WTC11 (cell line): ENCODE measurements around the gene OBSCN. TPM values are rescaled to one million over a fixed set of nuclear protein-coding genes. Genes with fewer than 3 reads are reported as not detected.

Experiments used
- ATAC-seq: fragments of 200-7000 bp; cut with Tn5 transposase; 2 replicates; pipeline ENCODE4 v1.10.0; 2021; ENCODE audit warnings: mild to moderate bottlenecking, moderate library complexity
- CTCF ChIA-PET: fragments of 300-600 bp; sonication (Branson Sonifier 250); formaldehyde crosslinking; loops from one replicate; lab custom pipeline; 2021; ENCODE audit warnings: antibody characterized with exemption; lab: Charles Lee
- POLR2A ChIA-PET: fragments of 350-600 bp; sonication (Branson Sonifier 250); formaldehyde crosslinking; loops from one replicate; lab custom pipeline; 2021; ENCODE audit warnings: antibody characterized with exemption; lab: Charles Lee
- DNase-seq: peaks from one replicate; pipeline ENCODE4 v3.0.0; 2021; ENCODE audit warnings: low spot score
- H3K27ac Mint-ChIP-seq: 2 replicates; pipeline ENCODE4 v1.8.0; 2021; ENCODE audit warnings: mixed read lengths
- H3K27me3 Mint-ChIP-seq: 2 replicates; pipeline ENCODE4 v1.8.0; 2021; ENCODE audit warnings: low read depth, mild to moderate bottlenecking, moderate library complexity, mixed read lengths
- H3K36me3 Mint-ChIP-seq: 2 replicates; pipeline ENCODE4 v1.8.0; 2021; ENCODE audit warnings: mixed read lengths
- H3K4me1 Mint-ChIP-seq: 2 replicates; pipeline ENCODE4 v1.8.0; 2022; ENCODE audit warnings: mixed read lengths
- H3K4me3 Mint-ChIP-seq: 2 replicates; pipeline ENCODE4 v1.8.0; 2021; ENCODE audit warnings: mild to moderate bottlenecking, moderate library complexity, mixed read lengths
- H3K9me3 Mint-ChIP-seq: 2 replicates; pipeline ENCODE4 v1.8.0; 2021; ENCODE audit warnings: mixed read lengths
- AR ChIP-seq: fragments of 250-450 bp; sonication (Bioruptor Pico); IDR thresholded peaks from 2 replicates; pipeline ENCODE4 v1.9.0; 2021; ENCODE audit warnings: mild to moderate bottlenecking
- ATF6 ChIP-seq: sonication (generic); formaldehyde crosslinking; IDR thresholded peaks from 2 replicates; pipeline ENCODE4 v1.8.1; 2023; ENCODE audit warnings: mild to moderate bottlenecking, missing genetic modification reagents
- CBFB ChIP-seq: sonication (generic); formaldehyde crosslinking; IDR thresholded peaks from 2 replicates; pipeline ENCODE4 v1.8.1; 2022; ENCODE audit warnings: mild to moderate bottlenecking, low read depth, missing genetic modification reagents
- E2F5 ChIP-seq: sonication (generic); formaldehyde crosslinking; IDR thresholded peaks from 2 replicates; pipeline ENCODE4 v1.8.1; 2022; ENCODE audit warnings: mild to moderate bottlenecking, moderate library complexity, missing genetic modification reagents
- ELF4 ChIP-seq: sonication (generic); formaldehyde crosslinking; IDR thresholded peaks from 2 replicates; pipeline ENCODE4 v1.8.1; 2022; ENCODE audit warnings: low read depth, mild to moderate bottlenecking, moderate library complexity, missing genetic modification reagents
- ERG ChIP-seq: fragments of 250-450 bp; sonication (Bioruptor Pico); IDR thresholded peaks from 2 replicates; pipeline ENCODE4 v1.8.0; 2021; ENCODE audit warnings: mild to moderate bottlenecking
- FOXP1 ChIP-seq: sonication (generic); formaldehyde crosslinking; IDR thresholded peaks from 2 replicates; pipeline ENCODE4 v1.8.0; 2022; ENCODE audit warnings: missing genetic modification reagents, mild to moderate bottlenecking, moderate library complexity, borderline replicate concordance
- HMGA2 ChIP-seq: fragments of 250-450 bp; sonication (Bioruptor Pico); IDR thresholded peaks from 2 replicates; pipeline ENCODE4 v1.4.0; 2021; ENCODE audit warnings: mild to moderate bottlenecking, moderate library complexity
- IRF2 ChIP-seq: sonication (generic); formaldehyde crosslinking; IDR thresholded peaks from 2 replicates; pipeline ENCODE4 v1.8.0; 2022; ENCODE audit warnings: low read depth, missing genetic modification reagents, borderline replicate concordance
- JUN ChIP-seq: sonication (generic); formaldehyde crosslinking; IDR thresholded peaks from 2 replicates; pipeline ENCODE4 v1.8.0; 2023; ENCODE audit warnings: mild to moderate bottlenecking, missing genetic modification reagents
- KAT7 ChIP-seq: sonication (generic); formaldehyde crosslinking; IDR thresholded peaks from 2 replicates; pipeline ENCODE4 v1.8.1; 2023; ENCODE audit warnings: missing genetic modification reagents, mild to moderate bottlenecking, borderline replicate concordance
- NFATC4 ChIP-seq: fragments of 250-450 bp; sonication (Bioruptor Pico); IDR thresholded peaks from 2 replicates; pipeline ENCODE4 v1.9.0; 2021; ENCODE audit warnings: mild to moderate bottlenecking
- NFYB ChIP-seq: sonication (generic); formaldehyde crosslinking; conservative IDR thresholded peaks from 2 replicates; pipeline ENCODE4 v1.8.0; 2022; ENCODE audit warnings: low read depth, missing genetic modification reagents
- NR2C2 ChIP-seq: sonication (generic); formaldehyde crosslinking; IDR thresholded peaks from 2 replicates; pipeline ENCODE4 v1.8.0; 2022; ENCODE audit warnings: mild to moderate bottlenecking, missing genetic modification reagents
- PRRX2 ChIP-seq: fragments of 250-450 bp; sonication (Bioruptor Pico); IDR thresholded peaks from 2 replicates; pipeline ENCODE4 v1.8.0; 2021; ENCODE audit warnings: mild to moderate bottlenecking
- SMAD3 ChIP-seq: sonication (generic); formaldehyde crosslinking; IDR thresholded peaks from 2 replicates; pipeline ENCODE4 v1.8.0; 2022; ENCODE audit warnings: missing genetic modification reagents, mild to moderate bottlenecking, borderline replicate concordance
- SP1 ChIP-seq: sonication (generic); formaldehyde crosslinking; conservative IDR thresholded peaks from 2 replicates; pipeline ENCODE4 v1.8.1; 2022; ENCODE audit warnings: missing genetic modification reagents
- TCF7 ChIP-seq: sonication (generic); formaldehyde crosslinking; IDR thresholded peaks from 2 replicates; pipeline ENCODE4 v1.8.0; 2022; ENCODE audit warnings: mild to moderate bottlenecking, low read depth, missing genetic modification reagents, moderate library complexity
- TEAD1 ChIP-seq: sonication (generic); formaldehyde crosslinking; IDR thresholded peaks from 2 replicates; pipeline ENCODE4 v1.8.0; 2022; ENCODE audit warnings: mild to moderate bottlenecking, missing genetic modification reagents
- TEAD4 ChIP-seq: sonication (generic); formaldehyde crosslinking; IDR thresholded peaks from 2 replicates; pipeline ENCODE4 v1.8.0; 2022; ENCODE audit warnings: mild to moderate bottlenecking, missing genetic modification reagents
- ZNF138 ChIP-seq: sonication (generic); formaldehyde crosslinking; conservative IDR thresholded peaks from 2 replicates; pipeline ENCODE4 v1.8.1; 2022; ENCODE audit warnings: mild to moderate bottlenecking, moderate library complexity, missing genetic modification reagents
- ZNF512 ChIP-seq: sonication (generic); formaldehyde crosslinking; IDR thresholded peaks from 2 replicates; pipeline ENCODE4 v1.8.1; 2022; ENCODE audit warnings: missing genetic modification reagents, borderline replicate concordance
- ZNF671 ChIP-seq: fragments of 250-450 bp; sonication (Bioruptor Pico); IDR thresholded peaks from 2 replicates; pipeline ENCODE4 v1.8.0; 2021; ENCODE audit warnings: mild to moderate bottlenecking
- total RNA-seq: library from RNA; stranded (reverse); gene quantifications from 3 replicates; pipeline ENCODE4 v1.2.3, GENCODE V29; 2021
- TF ChIP-seq, protein P1 (sequence below): sonication (generic); formaldehyde crosslinking; IDR thresholded peaks from 2 replicates; pipeline ENCODE4 v1.8.1; 2023; ENCODE audit warnings: mild to moderate bottlenecking, missing genetic modification reagents, moderate library complexity
- TF ChIP-seq, protein P2 (sequence below): sonication (generic); formaldehyde crosslinking; IDR thresholded peaks from 2 replicates; pipeline ENCODE4 v1.8.1; 2022; ENCODE audit warnings: low read depth, missing genetic modification reagents, borderline replicate concordance

OBSCN gene
- total RNA-seq, 1 experiment from 2014 or later, result 38.8 TPM

DNA sequence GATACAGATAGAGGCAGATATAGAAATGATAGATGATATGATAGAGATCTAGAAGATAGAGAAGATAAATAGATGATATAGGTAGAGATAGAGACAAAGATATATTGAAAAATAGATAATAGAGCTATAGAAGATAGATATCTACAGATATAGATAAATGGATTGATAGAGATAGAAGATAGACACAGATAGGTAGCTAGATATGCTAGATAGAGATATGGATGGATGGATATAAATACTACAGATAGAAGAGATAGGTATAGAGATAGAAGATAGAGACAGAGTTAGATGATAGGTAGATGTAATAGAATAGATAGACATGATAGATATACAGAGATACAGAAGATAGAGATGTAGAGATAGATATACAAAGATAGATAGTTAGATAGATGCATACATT lies 177.4 kb downstream of the OBSCN start:
- ATAC-seq, result no peak
- DNase-seq, result no peak
- no peaks in the 10 kb centered on the region for H3K36me3 Mint-ChIP-seq
- H3K27ac Mint-ChIP-seq, result no peak overlapping the region
- CTCF ChIA-PET, result no interaction called here
- peaks cover 49% of the 10 kb centered on the region for H3K27me3 Mint-ChIP-seq
- 0 out of 2 replicates have a peak, but pooled peaks cover 2% of the 10 kb centered on the region for H3K4me1 Mint-ChIP-seq
- TF ChIP-seq ZNF138 (CRISPR knock-in tag), result no peak
- TF ChIP-seq HMGA2 (CRISPR knock-in tag), result no peak
- TF ChIP-seq E2F5 (CRISPR knock-in tag), result no peak
- no peak for TF ChIP-seq IRF2
- TF ChIP-seq TEAD1 (CRISPR knock-in tag), result no peak
- no peak for TF ChIP-seq TEAD4
- TF ChIP-seq KAT7 (CRISPR knock-in tag), result no peak
- TF ChIP-seq ELF4 (CRISPR knock-in tag), result no peak
- TF ChIP-seq AR (CRISPR knock-in tag), result no peak
- TF ChIP-seq NFATC4 (CRISPR knock-in tag), result no peak
- no peak for TF ChIP-seq PRRX2
- TF ChIP-seq, protein P1, sequence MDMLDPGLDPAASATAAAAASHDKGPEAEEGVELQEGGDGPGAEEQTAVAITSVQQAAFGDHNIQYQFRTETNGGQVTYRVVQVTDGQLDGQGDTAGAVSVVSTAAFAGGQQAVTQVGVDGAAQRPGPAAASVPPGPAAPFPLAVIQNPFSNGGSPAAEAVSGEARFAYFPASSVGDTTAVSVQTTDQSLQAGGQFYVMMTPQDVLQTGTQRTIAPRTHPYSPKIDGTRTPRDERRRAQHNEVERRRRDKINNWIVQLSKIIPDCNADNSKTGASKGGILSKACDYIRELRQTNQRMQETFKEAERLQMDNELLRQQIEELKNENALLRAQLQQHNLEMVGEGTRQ (CRISPR knock-in tag), result no peak
- no peak for TF ChIP-seq NR2C2 (CRISPR knock-in tag)
- no peak for TF ChIP-seq ATF6 (CRISPR knock-in tag)
- TF ChIP-seq, protein P2, sequence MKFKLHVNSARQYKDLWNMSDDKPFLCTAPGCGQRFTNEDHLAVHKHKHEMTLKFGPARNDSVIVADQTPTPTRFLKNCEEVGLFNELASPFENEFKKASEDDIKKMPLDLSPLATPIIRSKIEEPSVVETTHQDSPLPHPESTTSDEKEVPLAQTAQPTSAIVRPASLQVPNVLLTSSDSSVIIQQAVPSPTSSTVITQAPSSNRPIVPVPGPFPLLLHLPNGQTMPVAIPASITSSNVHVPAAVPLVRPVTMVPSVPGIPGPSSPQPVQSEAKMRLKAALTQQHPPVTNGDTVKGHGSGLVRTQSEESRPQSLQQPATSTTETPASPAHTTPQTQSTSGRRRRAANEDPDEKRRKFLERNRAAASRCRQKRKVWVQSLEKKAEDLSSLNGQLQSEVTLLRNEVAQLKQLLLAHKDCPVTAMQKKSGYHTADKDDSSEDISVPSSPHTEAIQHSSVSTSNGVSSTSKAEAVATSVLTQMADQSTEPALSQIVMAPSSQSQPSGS (CRISPR knock-in tag), result no peak
- no peak for TF ChIP-seq ZNF671 (CRISPR knock-in tag)
- TF ChIP-seq CBFB (CRISPR knock-in tag), result no peak
- no peak for TF ChIP-seq SMAD3 (CRISPR knock-in tag)
- TF ChIP-seq TCF7 (CRISPR knock-in tag), result no peak
- no peak overlapping the region for H3K4me3 Mint-ChIP-seq
- POLR2A ChIA-PET, result no interaction called here
- H3K9me3 Mint-ChIP-seq, result no peaks in the 10 kb centered on the region

GRCh38 chr1:228387321-228387720 lies 179.5 kb downstream of the OBSCN start:
- H3K36me3 Mint-ChIP-seq, result no peaks in the 10 kb centered on the region
- H3K27me3 Mint-ChIP-seq, result peaks cover 28% of the 10 kb centered on the region
- ChIA-PET POLR2A (no interaction called here), CTCF (no interaction called here)
- H3K9me3 Mint-ChIP-seq, result no peaks in the 10 kb centered on the region
- ATAC-seq (no peak), DNase-seq (no peak)
- no peak overlapping the region for H3K4me3 Mint-ChIP-seq
- no peak for TF ChIP-seq ZNF512 (CRISPR knock-in tag)
- no peak for TF ChIP-seq JUN (CRISPR knock-in tag)
- no peak for TF ChIP-seq ERG (CRISPR knock-in tag)
- no peak for TF ChIP-seq FOXP1 (CRISPR knock-in tag)
- TF ChIP-seq NFYB, result no peak
- TF ChIP-seq SP1 (CRISPR knock-in tag), result no peak
- TF ChIP-seq SMAD3 (CRISPR knock-in tag), result no peak
- H3K4me1 Mint-ChIP-seq, result no peaks in the 10 kb centered on the region
- no peak overlapping the region for H3K27ac Mint-ChIP-seq
